Naive B cell (primary cell): ENCODE data around the gene TRIM50. TPM values are rescaled to one million over a fixed set of nuclear protein-coding genes. Genes with fewer than 3 reads are reported as not detected.

Experiments used
- polyA plus RNA-seq, 6 donors: library from polyadenylated mRNA; unstranded; fragments of 300-500 nt; fragmentation: Illumina TruSeq; gene quantifications; one replicate each; pipeline ENCODE4 v1.2.3, GENCODE V29; 2021; ENCODE audit warnings: low read depth in 6 of 6

TRIM50 gene
- polyA plus RNA-seq, 6 donors from 2014 or later = 0.13 TPM; not detected in 5

Other genes starting within 250 kb of the TRIM50 start
- gene SPDYE9, start 242.0 kb downstream of the TRIM50 start, polyA plus RNA-seq = under 1 TPM in 2 of 6 donors, not detected in 4; 0.19 to 0.25 TPM
- 10 to 100 TPM; 69.0 to 97.8 (median 86.5) TPM for gene NSUN5, start 19.3 kb downstream of the TRIM50 start, polyA plus RNA-seq
- not detected for gene FKBP6, start 79 bp upstream of the TRIM50 start, polyA plus RNA-seq
- under 1 TPM in 4 of 6 donors, not detected in 2; 0.17 to 0.91 (median 0.33) TPM for gene FZD9, start 105.7 kb upstream of the TRIM50 start, polyA plus RNA-seq
- 10 to 100 TPM in 5 of 6 donors, 1 to 10 TPM in 1; 8.6 to 31.2 (median 13.5) TPM for gene BAZ1B, start 194.2 kb upstream of the TRIM50 start, polyA plus RNA-seq
- gene BCL7B, start 229.6 kb upstream of the TRIM50 start, polyA plus RNA-seq = 100 to 1,000 TPM in 1 of 6 donors, 10 to 100 TPM in 5; 83.3 to 112 (median 88.9) TPM